ENCODE data around the gene MYO1D. TPM values are rescaled to one million over a fixed set of nuclear protein-coding genes. Genes with fewer than 3 reads are reported as not detected.

MYO1D gene
- total RNA-seq, 2 experiments from 2014 or later: 0.09 to 0.89 TPM

GRCh38 chr17:32494621-32495358 lies 382.1 kb downstream of the MYO1D start:
- H4K20me1 ChIP-seq (ENCODE audit: insufficient read depth, low read length): no peaks in the 10 kb centered on the region
- DNase-seq (ENCODE audit: low spot score): no peak
- H3K9me3 ChIP-seq (ENCODE audit: low read length): no peaks in the 10 kb centered on the region
- intact Hi-C loops (cut with micrococcal nuclease; ENCODE audit: unreplicated experiment): no loop called here
- CTCF ChIA-PET (ENCODE audit: unreplicated experiment): no interaction called here
- BruUV-seq (replicated peaks): no TSS peak
- no peaks in the 10 kb centered on the region for H3K36me3 ChIP-seq (ENCODE audit: insufficient read depth, low read length)
- POLR2A ChIA-PET: no interaction called here
- H2AFZ ChIP-seq (ENCODE audit: low read length): no peak overlapping the region
- no peaks in the 10 kb centered on the region for H3K9me2 ChIP-seq (ENCODE audit: insufficient read depth, low read length)
- no peak overlapping the region for H3K4me3 ChIP-seq (ENCODE audit: low read depth, low read length, poor library complexity, severe bottlenecking)
- peaks cover 8% of the 10 kb centered on the region for H3K4me1 ChIP-seq (ENCODE audit: insufficient read depth, low read length, poor library complexity, severe bottlenecking)
- no peaks in the 10 kb centered on the region for H3K79me2 ChIP-seq (ENCODE audit: insufficient read depth, low read depth, low read length)
- TF ChIP-seq CTCF (conservative IDR thresholded peaks at IDR 0.05; ENCODE audit: low read length): no peak
- TF ChIP-seq EZH2phosphoT487 (IDR thresholded peaks at IDR 0.05; ENCODE audit: borderline replicate concordance, low read depth, low read length): no peak
- no peak overlapping the region for H3K4me2 ChIP-seq (ENCODE audit: low read length)
- no peak overlapping the region for H3K27ac ChIP-seq (ENCODE audit: low read depth, low read length, poor library complexity, severe bottlenecking)

- ChIA-PET CTCF (ENCODE audit: unreplicated experiment) (no interaction called here), POLR2A (no interaction called here)
- Histone ChIP-seq H2AFZ (ENCODE audit: low read length) (no peak overlapping the region), H3K4me1 (ENCODE audit: insufficient read depth, low read length, poor library complexity, severe bottlenecking) (peaks cover 8% of the 10 kb centered on the region), H3K79me2 (ENCODE audit: insufficient read depth, low read depth, low read length) (no peaks in the 10 kb centered on the region), H3K9me2 (ENCODE audit: insufficient read depth, low read length) (no peaks in the 10 kb centered on the region), H3K27ac (ENCODE audit: low read depth, low read length, poor library complexity, severe bottlenecking) (no peak overlapping the region), H3K9me3 (ENCODE audit: low read length) (no peaks in the 10 kb centered on the region), H3K4me3 (ENCODE audit: low read depth, low read length, poor library complexity, severe bottlenecking) (no peak overlapping the region), H3K4me2 (ENCODE audit: low read length) (no peak overlapping the region), H4K20me1 (ENCODE audit: insufficient read depth, low read length) (no peaks in the 10 kb centered on the region), H3K36me3 (ENCODE audit: insufficient read depth, low read length) (no peaks in the 10 kb centered on the region)
- BruUV-seq (replicated peaks): no TSS peak
- TF ChIP-seq CTCF (conservative IDR thresholded peaks at IDR 0.05; ENCODE audit: low read length) (no peak), EZH2phosphoT487 (IDR thresholded peaks at IDR 0.05; ENCODE audit: borderline replicate concordance, low read depth, low read length) (no peak)
- DNase-seq (ENCODE audit: low spot score): no peak
- intact Hi-C loops (cut with micrococcal nuclease; ENCODE audit: unreplicated experiment): no loop called here
These were observed 382.9 kb downstream of the MYO1D start for GRCh38 chr17:32493976-32494513.

- Histone ChIP-seq H2AFZ (ENCODE audit: low read length) (no peak overlapping the region), H3K27ac (ENCODE audit: low read depth, low read length, poor library complexity, severe bottlenecking) (no peak overlapping the region), H3K9me3 (ENCODE audit: low read length) (no peaks in the 10 kb centered on the region), H3K79me2 (ENCODE audit: insufficient read depth, low read depth, low read length) (no peaks in the 10 kb centered on the region), H3K4me1 (ENCODE audit: insufficient read depth, low read length, poor library complexity, severe bottlenecking) (peaks cover 8% of the 10 kb centered on the region), H3K36me3 (ENCODE audit: insufficient read depth, low read length) (no peaks in the 10 kb centered on the region), H3K4me3 (ENCODE audit: low read depth, low read length, poor library complexity, severe bottlenecking) (no peak overlapping the region), H4K20me1 (ENCODE audit: insufficient read depth, low read length) (no peaks in the 10 kb centered on the region), H3K4me2 (ENCODE audit: low read length) (no peak overlapping the region), H3K9me2 (ENCODE audit: insufficient read depth, low read length) (no peaks in the 10 kb centered on the region)
- no peak for DNase-seq (ENCODE audit: low spot score)
- ChIA-PET CTCF (ENCODE audit: unreplicated experiment) (no interaction called here), POLR2A (interaction anchor here (0.5 to 0.6 kb wide), 2 partner anchors 18 to 270 kb away, joined by 3 to 4 read pairs; no protein-coding TSS in a partner anchor)
- intact Hi-C loops (cut with micrococcal nuclease; ENCODE audit: unreplicated experiment): no loop called here
- BruUV-seq (replicated peaks): no TSS peak
- TF ChIP-seq EZH2phosphoT487 (IDR thresholded peaks at IDR 0.05; ENCODE audit: borderline replicate concordance, low read depth, low read length): no peak
- TF ChIP-seq CTCF (conservative IDR thresholded peaks at IDR 0.05; ENCODE audit: low read length): no peak
These were observed 383.4 kb downstream of the MYO1D start for GRCh38 chr17:32493571-32493970.
